RKO (cell line): ENCODE data around the gene YBX2.
"Not testable (repeated sequence)": the region's sequence is repeated elsewhere in the genome, so short reads cannot be mapped to it uniquely, and the experiment has no call there.

ENCODE experiments used
- DNase-seq: peaks from one replicate; pipeline ENCODE4 v3.0.0-alpha.2; 2016; ENCODE audit warnings: low spot score

The YBX2 gene

GRCh38 chr17:7294614-7295153 is at the start of gene YBX2:
YBX2 (minus strand) TSS chr17:7294639; CDS start chr17:7294500, 139 bp downstream.
- DNase-seq, result no peak

GRCh38 chr17:7343250-7343649 is 48.8 kb upstream of the YBX2 start:
- DNase-seq, result no peak

- no peak for DNase-seq
Measured at GRCh38 chr17:7341842-7342241, 47.4 kb upstream of the YBX2 start.

GRCh38 chr17:7340179-7340578 is 45.7 kb upstream of the YBX2 start:
- DNase-seq, result no peak

GRCh38 chr17:7337600-7337999 is 43.2 kb upstream of the YBX2 start:
- DNase-seq, result not testable (repeated sequence)

GRCh38 chr17:7336240-7337175 is 42.1 kb upstream of the YBX2 start, which contains the start of gene ACAP1:
ACAP1 (plus strand) TSS chr17:7336529; CDS start chr17:7336735, 206 bp downstream.
- no peak for DNase-seq

GRCh38 chr17:7335765-7336164 is 41.3 kb upstream of the YBX2 start:
- not testable (repeated sequence) for DNase-seq

- no peak for DNase-seq
Measured at GRCh38 chr17:7334938-7335538, 40.6 kb upstream of the YBX2 start.

GRCh38 chr17:7332600-7333069 is 38.2 kb upstream of the YBX2 start:
- DNase-seq, result not testable (repeated sequence)

GRCh38 chr17:7332111-7332510 is 37.7 kb upstream of the YBX2 start:
- no peak for DNase-seq

- no peak for DNase-seq
Measured at GRCh38 chr17:7330638-7331015, 36.2 kb upstream of the YBX2 start.

- peak; percentile 82 for DNase-seq
Measured at GRCh38 chr17:7329997-7330637, 35.7 kb upstream of the YBX2 start.

- peak; percentile 98 for DNase-seq
Measured at GRCh38 chr17:7329374-7329996, 35.0 kb upstream of the YBX2 start.

GRCh38 chr17:7328840-7329373 is 34.5 kb upstream of the YBX2 start, which contains the start of gene NEURL4:
NEURL4 (minus strand) TSS chr17:7329335; CDS start chr17:7329312, 23 bp downstream.
- DNase-seq, result peak; percentile 43

GRCh38 chr17:7328009-7328408 is 33.6 kb upstream of the YBX2 start:
- no peak for DNase-seq

GRCh38 chr17:7327501-7327900 is 33.1 kb upstream of the YBX2 start:
- DNase-seq, result no peak

GRCh38 chr17:7327056-7327455 is 32.6 kb upstream of the YBX2 start:
- DNase-seq, result no peak

GRCh38 chr17:7326186-7326585 is 31.7 kb upstream of the YBX2 start:
- no peak for DNase-seq

GRCh38 chr17:7325031-7325528 is 30.6 kb upstream of the YBX2 start:
- DNase-seq, result no peak

GRCh38 chr17:7324438-7324779 is 30.0 kb upstream of the YBX2 start:
- DNase-seq, result no peak

GRCh38 chr17:7323731-7324437 is 29.4 kb upstream of the YBX2 start:
- DNase-seq, result peak; percentile 50
